Activated naive CD8-positive, alpha-beta T cell treated with anti-CD3 and anti-CD28 coated beads for 36 hours (primary cell): ENCODE measurements around the gene ARRB1. TPM values are rescaled to one million over a fixed set of nuclear protein-coding genes. Genes with fewer than 3 reads are reported as not detected.
"Not testable (repeated sequence)": the region's sequence is repeated elsewhere in the genome, so short reads cannot be mapped to it uniquely, and the experiment has no call there.

Experiments
- DNase-seq: peaks from one replicate; pipeline ENCODE4 v3.0.0; 2021
- H3K27ac Mint-ChIP-seq: one replicate; pipeline ENCODE4 v1.8.0; 2022; ENCODE audit warnings: mild to moderate bottlenecking, moderate library complexity, mixed read lengths
- H3K27me3 Mint-ChIP-seq: one replicate; pipeline ENCODE4 v1.8.0; 2022; ENCODE audit warnings: mild to moderate bottlenecking, mixed read lengths
- H3K36me3 Mint-ChIP-seq: one replicate; pipeline ENCODE4 v1.8.0; 2021; ENCODE audit warnings: mild to moderate bottlenecking, mixed read lengths
- H3K4me1 Mint-ChIP-seq: one replicate; pipeline ENCODE4 v1.8.0; 2021; ENCODE audit warnings: mixed read lengths
- H3K4me3 Mint-ChIP-seq: one replicate; pipeline ENCODE4 v1.8.0; 2022; ENCODE audit warnings: mild to moderate bottlenecking, moderate library complexity, mixed read lengths
- H3K9me3 Mint-ChIP-seq: one replicate; pipeline ENCODE4 v1.8.0; 2022; ENCODE audit warnings: mixed read lengths
- total RNA-seq, 2 experiments: library from RNA; stranded (reverse); gene quantifications; one replicate each; pipeline ENCODE4 v1.2.3, GENCODE V29; 2021

Gene ARRB1
- total RNA-seq, 2 experiments from 2014 or later = 25.6 to 26.3 TPM

DNA sequence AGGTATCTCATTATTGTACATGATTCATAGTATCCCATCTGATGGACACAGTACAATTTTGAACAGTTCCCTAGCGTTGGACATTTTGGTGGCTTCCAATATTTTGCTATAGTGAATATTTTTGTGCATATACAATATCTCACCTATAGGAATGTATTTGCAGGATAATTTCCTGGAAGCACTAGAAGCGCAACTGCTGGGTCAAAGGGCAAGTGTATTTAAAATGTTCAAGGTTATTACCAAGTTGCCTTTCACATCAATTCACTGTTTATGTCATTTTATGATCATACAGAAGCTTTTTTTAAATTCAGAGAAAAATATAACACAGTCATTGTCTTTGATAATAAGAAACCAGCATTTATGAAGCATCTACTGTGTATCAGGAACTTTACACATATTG, 28.8 kb upstream of the ARRB1 start:
- peaks cover 16% of the 10 kb centered on the region for H3K4me1 Mint-ChIP-seq

DNA sequence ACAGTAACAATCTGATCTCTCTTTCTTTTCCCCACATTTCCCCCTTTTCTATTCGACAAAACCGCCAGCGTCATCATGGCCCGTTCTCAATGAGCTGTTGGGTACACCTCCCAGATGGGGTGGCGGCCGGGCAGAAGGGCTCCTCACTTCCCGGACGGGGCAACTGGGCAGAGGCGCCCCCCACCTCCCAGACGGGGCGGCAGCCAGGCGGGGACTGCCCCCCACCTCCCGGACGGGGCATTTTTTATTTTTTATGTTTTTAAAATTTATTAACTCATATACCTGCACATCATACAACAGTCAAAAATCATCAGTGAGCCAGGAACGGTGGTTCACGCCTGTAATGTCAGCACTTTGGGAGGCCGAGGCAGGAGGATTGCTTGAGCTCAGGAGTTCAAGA, 27.3 kb upstream of the ARRB1 start:
- not testable (repeated sequence) for H3K27ac Mint-ChIP-seq, H3K9me3 Mint-ChIP-seq, DNase-seq

More for the DNA sequence above, 28.8 kb upstream of the ARRB1 start:
- no peak for DNase-seq
- H3K27ac Mint-ChIP-seq = no peak overlapping the region
- no peaks in the 10 kb centered on the region for H3K9me3 Mint-ChIP-seq
- H3K36me3 Mint-ChIP-seq = no peaks in the 10 kb centered on the region
- no peak overlapping the region for H3K4me3 Mint-ChIP-seq
- no peaks in the 10 kb centered on the region for H3K27me3 Mint-ChIP-seq

DNA sequence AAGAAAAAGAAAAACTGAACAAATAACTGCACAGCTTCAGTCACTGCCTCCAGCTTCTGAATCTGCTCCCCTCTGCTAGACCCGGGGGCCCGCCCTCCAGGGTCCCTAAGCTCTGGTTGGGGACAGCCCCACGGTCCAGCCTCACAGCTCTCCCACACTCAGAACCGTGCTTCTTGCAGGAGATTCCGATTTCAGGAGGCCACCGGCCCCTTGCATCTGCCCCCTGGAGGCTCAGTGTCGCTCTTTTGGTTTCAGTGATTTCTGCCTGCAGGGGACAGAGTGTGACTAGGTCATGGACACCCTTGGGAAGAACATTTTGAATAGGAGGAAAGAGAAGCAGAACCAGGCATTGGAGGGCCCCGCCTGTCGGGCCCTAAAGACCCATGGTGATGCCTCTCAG, 24.7 kb upstream of the ARRB1 start:
- no peaks in the 10 kb centered on the region for H3K4me1 Mint-ChIP-seq
- H3K27me3 Mint-ChIP-seq = no peaks in the 10 kb centered on the region
- no peak overlapping the region for H3K27ac Mint-ChIP-seq
- no peak for DNase-seq
- H3K36me3 Mint-ChIP-seq = no peaks in the 10 kb centered on the region
- no peaks in the 10 kb centered on the region for H3K9me3 Mint-ChIP-seq
- no peak overlapping the region for H3K4me3 Mint-ChIP-seq

More for the DNA sequence above, 27.3 kb upstream of the ARRB1 start:
- not testable (repeated sequence) for H3K4me1 Mint-ChIP-seq, H3K27me3 Mint-ChIP-seq, H3K4me3 Mint-ChIP-seq, H3K36me3 Mint-ChIP-seq

DNA sequence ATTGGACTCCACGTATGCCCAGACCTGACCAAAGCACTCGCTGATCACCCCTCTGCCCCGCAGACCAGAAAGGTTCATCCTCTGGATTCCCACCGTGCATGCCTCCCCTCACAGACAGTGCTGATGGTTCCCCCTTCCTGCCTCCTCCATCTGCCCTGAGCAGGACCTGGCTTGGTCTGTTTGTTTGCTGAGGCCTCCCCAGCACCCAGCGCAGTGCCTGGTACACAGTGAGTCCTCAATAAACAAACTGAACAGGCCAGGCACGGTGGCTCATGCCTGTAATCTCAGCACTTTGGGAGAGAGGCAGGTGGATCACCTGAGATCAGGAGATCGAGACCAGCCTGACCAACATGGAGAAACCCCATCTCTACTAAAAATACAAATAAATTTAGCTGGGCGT, 24.2 kb upstream of the ARRB1 start:
- Mint-ChIP-seq H3K4me1 (no peaks in the 10 kb centered on the region), H3K27ac (no peak overlapping the region), H3K9me3 (no peaks in the 10 kb centered on the region), H3K27me3 (no peaks in the 10 kb centered on the region), H3K36me3 (no peaks in the 10 kb centered on the region), H3K4me3 (no peak overlapping the region)
- DNase-seq = no peak

DNA sequence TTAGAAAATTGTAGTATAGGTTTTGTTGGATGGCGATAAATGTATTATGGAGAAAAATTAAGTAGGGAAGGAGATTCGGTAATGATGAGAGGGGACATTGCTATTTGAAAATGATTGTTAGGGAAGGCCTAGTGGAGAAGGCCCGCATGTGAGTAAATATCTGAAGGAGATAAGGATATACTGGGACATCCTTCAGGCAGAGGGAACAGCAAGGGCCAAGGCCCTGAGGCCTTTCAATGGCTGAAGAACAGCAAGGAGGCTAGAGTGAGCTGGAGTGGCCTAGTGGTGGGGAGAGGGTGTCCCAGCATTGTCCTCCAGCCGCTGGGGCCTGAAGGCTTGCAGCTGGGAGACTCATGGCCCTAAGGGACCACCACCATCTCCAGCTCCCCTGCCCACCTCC, 23.2 kb upstream of the ARRB1 start:
- Mint-ChIP-seq H3K9me3 (peaks cover 1% of the 10 kb centered on the region), H3K27ac (no peak overlapping the region), H3K4me3 (no peak overlapping the region), H3K36me3 (no peaks in the 10 kb centered on the region), H3K27me3 (no peaks in the 10 kb centered on the region), H3K4me1 (peaks cover 5% of the 10 kb centered on the region)
- no peak for DNase-seq

DNA sequence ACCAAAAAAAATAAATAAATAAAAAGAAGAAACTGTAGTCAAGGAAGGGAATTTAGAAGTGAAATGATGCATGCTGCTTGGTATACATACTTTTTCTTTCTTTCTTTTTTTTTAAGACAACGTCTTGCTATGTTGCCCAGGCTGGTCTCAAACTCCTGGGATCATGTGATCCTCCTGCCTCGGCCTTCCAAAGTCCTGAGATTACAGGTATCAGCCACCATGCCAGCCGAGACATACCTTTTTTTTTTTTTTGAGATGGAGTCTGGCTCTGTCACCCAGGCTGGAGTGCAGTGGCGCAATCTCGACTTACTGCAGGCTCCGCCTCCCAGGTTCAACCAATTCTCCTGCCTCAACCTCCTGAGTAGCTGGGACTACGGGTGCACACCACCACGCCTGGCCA, 21.7 kb upstream of the ARRB1 start:
- H3K9me3 Mint-ChIP-seq = peaks cover 1% of the 10 kb centered on the region
- no peak for DNase-seq
- H3K4me3 Mint-ChIP-seq = no peak overlapping the region
- no peaks in the 10 kb centered on the region for H3K36me3 Mint-ChIP-seq
- H3K27me3 Mint-ChIP-seq = no peaks in the 10 kb centered on the region
- H3K27ac Mint-ChIP-seq = no peak overlapping the region
- H3K4me1 Mint-ChIP-seq = peaks cover 13% of the 10 kb centered on the region

DNA sequence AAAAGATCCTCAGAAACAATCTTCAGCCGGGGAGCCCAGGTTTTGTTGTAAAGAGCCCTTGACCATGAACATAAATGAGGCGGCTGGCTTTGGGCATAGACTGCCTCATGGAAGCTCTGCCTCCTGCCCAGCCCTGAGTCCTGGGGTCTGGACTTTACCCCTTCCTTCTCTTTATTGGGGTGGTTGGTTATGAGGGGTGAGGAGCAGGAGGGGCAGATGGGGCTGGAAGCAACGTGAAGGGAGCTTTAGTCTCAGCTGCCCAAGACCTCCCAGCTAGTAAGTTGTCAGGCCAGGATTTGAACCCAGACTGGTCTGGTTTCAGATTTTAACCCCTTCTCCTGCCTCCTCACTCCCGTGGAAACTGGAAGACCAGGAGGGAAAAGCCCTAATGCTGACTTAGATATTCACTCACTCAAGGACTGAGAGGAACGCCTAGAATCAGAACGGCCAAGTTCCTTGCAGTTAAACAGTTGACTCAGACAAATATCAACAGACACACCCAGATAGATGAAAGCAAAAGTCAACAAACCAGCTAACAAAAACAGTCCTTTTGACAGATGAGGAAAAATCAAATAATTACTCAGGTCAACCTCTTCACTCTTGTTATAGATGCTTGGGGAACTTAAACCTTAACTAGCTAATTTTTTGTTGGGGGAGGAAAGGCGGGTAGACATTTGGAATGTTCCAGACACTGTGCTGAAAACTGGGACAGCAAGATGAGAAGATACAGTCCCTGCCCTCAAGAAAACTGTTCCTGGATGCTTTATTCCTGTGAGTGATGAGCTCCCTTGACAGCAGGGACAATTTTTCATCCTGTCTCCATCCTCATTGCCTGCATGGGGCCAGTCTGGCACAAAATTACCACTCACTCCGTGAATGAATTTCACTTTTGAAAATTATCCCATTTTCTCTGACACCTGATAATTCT, 20.8 kb upstream of the ARRB1 start:
- Mint-ChIP-seq H3K27ac (no peak overlapping the region), H3K4me1 (peaks cover 13% of the 10 kb centered on the region), H3K4me3 (no peak overlapping the region), H3K27me3 (no peaks in the 10 kb centered on the region), H3K9me3 (peaks cover 1% of the 10 kb centered on the region), H3K36me3 (no peaks in the 10 kb centered on the region)
- DNase-seq = no peak

DNA sequence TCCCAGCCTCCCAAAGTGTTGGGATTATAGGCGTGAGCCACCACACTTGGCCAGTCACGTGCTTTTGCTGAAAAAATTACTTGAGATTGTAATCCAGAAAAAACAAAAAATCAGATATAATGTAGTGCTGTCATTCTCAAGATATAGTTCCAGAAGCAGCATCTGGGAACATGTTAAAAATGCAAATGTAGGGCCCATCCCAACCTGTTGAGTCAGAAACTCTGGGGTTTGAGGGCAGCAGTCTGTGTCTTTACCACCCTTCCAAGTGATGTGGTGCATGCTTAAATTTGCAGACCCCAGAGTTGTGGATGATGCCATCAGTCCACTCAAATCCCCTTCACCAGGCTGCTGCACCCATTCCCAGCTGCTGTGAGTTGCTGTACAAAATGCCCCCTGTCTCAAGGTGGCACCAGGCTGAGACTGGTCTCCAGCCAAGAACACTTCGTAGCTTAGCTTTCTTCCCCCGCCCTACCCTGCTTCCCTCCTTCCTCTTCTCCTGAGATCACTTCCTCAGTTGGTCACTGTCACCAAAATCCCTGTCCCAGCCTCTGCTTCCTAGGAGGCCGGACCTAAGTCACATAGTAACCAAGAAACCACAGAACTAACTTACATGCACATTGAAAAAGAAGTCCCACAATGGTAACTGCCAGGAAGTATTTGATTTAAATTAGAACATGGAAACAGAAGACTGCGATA, 18.2 kb upstream of the ARRB1 start:
- Mint-ChIP-seq H3K4me3 (no peak overlapping the region), H3K9me3 (peaks cover 1% of the 10 kb centered on the region), H3K4me1 (peaks cover 13% of the 10 kb centered on the region), H3K27ac (no peak overlapping the region), H3K27me3 (no peaks in the 10 kb centered on the region), H3K36me3 (no peaks in the 10 kb centered on the region)
- no peak for DNase-seq

DNA sequence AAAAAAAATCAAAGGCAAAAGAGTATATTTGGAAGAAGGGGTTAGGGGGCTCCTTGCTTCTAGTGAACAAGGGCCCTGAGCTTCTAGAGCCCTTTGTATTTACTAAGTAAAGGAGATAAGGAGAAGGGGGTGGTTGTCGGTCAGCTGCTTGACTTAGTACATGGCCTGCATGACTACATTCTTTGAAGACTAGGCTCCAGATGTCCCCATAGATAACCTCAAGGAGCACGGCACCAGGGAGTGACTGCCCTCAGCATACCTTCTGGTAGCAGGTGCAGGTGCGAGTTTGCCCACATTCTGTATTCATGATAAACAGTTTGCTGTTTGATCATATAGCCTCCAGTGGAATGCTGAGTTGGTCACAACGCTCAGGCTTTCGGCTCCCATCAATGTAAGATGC, 15.4 kb upstream of the ARRB1 start:
- H3K27ac Mint-ChIP-seq, H3K36me3 Mint-ChIP-seq, DNase-seq, H3K27me3 Mint-ChIP-seq, H3K9me3 Mint-ChIP-seq, H3K4me3 Mint-ChIP-seq: not testable (repeated sequence)
- peaks cover 13% of the 10 kb centered on the region for H3K4me1 Mint-ChIP-seq

DNA sequence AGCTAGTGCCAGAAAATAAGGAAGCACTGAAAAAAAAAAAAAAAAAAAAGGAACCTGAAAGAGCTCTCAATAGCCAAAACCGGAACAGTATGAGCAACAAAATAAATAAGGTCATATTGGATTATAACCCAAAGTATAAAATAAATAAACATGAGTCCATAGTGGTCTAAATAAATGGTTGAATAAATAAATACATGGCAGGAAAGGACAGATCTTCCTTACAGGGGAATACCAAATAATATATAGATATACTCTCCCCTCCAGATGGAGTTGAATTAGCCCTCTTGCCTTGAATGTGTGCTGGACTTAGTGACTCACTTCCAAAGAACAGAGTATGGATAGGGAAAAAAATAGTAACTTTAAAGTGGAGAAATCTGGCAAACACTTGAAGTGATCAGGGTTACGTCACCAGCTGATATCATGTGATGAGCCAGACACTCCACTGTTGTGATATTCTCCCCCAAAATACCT, 14.3 kb upstream of the ARRB1 start:
- Mint-ChIP-seq H3K36me3 (no peaks in the 10 kb centered on the region), H3K4me3 (no peak overlapping the region), H3K27ac (no peak overlapping the region), H3K4me1 (peaks cover 13% of the 10 kb centered on the region), H3K9me3 (peaks cover 1% of the 10 kb centered on the region), H3K27me3 (no peaks in the 10 kb centered on the region)
- no peak for DNase-seq

DNA sequence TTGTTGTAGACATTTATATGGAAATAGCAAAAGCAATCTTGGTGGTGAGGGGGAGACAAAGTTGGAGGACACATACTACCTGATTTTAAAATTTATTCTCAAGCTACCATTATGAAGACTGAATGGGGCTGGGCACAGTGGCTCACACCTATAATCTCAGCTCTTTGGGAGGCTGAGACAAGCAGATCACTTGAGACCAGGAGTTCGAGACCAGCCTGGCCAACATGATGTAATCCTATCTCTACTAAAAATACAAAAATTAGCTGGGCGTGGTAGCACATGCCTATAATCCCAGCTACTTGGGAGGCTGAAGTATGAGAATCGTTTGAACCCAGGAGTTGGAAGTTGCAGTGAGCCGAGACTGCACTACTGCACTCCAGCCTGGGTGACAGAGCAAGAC, 10.8 kb upstream of the ARRB1 start:
- H3K9me3 Mint-ChIP-seq, H3K27me3 Mint-ChIP-seq, H3K4me3 Mint-ChIP-seq, H3K27ac Mint-ChIP-seq, H3K36me3 Mint-ChIP-seq, DNase-seq, H3K4me1 Mint-ChIP-seq: not testable (repeated sequence)

DNA sequence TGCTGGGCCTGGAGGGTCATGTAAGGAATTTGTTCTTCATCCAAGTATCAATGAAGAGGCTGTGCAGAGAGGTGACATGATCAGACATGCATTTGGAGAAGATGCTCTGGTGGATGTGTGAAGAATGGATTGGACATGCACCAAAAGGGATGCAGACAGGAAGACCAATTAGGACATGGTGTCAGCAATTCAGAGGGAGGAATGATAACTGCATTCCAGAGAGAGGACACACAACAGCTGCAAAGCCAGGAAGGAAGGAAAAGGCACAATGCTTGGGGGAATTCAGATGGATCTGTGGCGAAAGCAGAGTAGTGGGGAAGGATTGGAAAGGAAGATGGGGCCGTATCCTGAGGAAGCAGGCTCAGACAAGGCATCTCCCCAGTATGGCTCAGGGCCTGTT, 5.2 kb upstream of the ARRB1 start:
- Mint-ChIP-seq H3K27me3 (no peaks in the 10 kb centered on the region), H3K4me1 (peaks cover 16% of the 10 kb centered on the region), H3K27ac (no peak overlapping the region), H3K9me3 (no peaks in the 10 kb centered on the region), H3K4me3 (no peak overlapping the region), H3K36me3 (no peaks in the 10 kb centered on the region)
- DNase-seq = no peak

DNA sequence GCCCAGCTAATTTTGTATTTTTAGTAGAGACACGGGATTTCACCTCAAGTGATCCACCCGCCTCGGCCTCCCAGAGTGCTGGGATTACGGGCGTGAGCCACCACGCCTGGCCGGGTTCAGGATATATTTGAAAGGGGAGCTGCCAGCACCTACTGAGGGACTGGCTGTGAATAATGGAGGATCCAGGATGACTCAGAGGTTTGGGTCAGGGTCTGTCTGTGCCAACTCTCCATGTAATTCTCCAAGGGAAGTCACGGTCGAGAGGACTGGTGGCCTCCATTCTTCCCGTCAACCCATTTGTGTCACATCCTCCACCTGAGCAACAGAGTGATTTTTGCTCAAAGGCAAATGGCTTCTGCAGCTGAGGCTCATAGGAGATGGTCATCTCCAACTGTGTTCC, 3.6 kb upstream of the ARRB1 start:
- H3K4me3 Mint-ChIP-seq = no peak overlapping the region

DNA sequence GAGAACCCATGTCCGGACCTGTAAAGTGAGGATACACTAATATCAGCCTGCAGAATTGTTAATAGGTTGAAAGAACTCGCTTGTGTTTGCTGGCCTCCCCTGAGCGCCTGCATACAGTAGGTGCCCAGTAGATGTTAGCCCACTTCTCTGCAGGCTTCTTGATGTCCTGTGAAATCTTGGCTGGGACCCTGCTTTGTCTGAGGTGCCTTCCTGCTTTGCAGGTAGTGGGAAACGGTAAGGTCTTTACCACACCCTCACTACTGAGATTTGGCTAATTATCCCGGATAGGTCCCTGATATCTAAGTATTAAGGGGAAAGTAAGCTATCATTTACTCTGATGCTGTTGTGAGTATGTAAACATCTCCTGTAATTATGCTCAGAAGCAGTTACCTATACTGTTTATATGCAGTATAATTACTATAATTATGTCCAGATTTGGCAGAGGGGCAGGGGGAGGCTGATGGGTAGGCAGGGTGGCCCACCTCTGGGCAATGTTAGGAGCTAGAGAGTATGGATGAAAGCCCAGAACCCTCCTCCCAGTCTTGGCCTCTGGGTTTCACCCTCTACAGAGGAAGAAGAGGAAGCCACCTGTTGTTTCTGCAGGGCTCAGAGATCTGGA, 1.2 kb upstream of the ARRB1 start:
- H3K4me3 Mint-ChIP-seq = peak overlapping the region; percentile 85
- H3K9me3 Mint-ChIP-seq = no peaks in the 10 kb centered on the region
- peak overlapping the region; percentile 81 for H3K27ac Mint-ChIP-seq
- no peak for DNase-seq
- peaks cover 46% of the 10 kb centered on the region for H3K4me1 Mint-ChIP-seq
- H3K36me3 Mint-ChIP-seq = peaks cover 4% of the 10 kb centered on the region
- no peaks in the 10 kb centered on the region for H3K27me3 Mint-ChIP-seq

More for the DNA sequence above, 3.6 kb upstream of the ARRB1 start:
- peaks cover 25% of the 10 kb centered on the region for H3K4me1 Mint-ChIP-seq
- H3K27me3 Mint-ChIP-seq = no peaks in the 10 kb centered on the region
- no peak overlapping the region for H3K27ac Mint-ChIP-seq
- no peaks in the 10 kb centered on the region for H3K9me3 Mint-ChIP-seq
- DNase-seq = no peak
- H3K36me3 Mint-ChIP-seq = peaks cover 4% of the 10 kb centered on the region
